NCI-H345 treated with DMSO at 0.1 percent for 48 hours (cell line): ENCODE data around the gene MDH1.
"Not testable (repeated sequence)": the region's sequence is repeated elsewhere in the genome, so short reads cannot be mapped to it uniquely, and the experiment has no call there.

ENCODE experiments used
- DNase-seq: peaks from one replicate; lab custom pipeline; 2025; ENCODE audit not compliant: unreplicated experiment; lab: John Stamatoyannopoulos, UW

MDH1 gene

DNA sequence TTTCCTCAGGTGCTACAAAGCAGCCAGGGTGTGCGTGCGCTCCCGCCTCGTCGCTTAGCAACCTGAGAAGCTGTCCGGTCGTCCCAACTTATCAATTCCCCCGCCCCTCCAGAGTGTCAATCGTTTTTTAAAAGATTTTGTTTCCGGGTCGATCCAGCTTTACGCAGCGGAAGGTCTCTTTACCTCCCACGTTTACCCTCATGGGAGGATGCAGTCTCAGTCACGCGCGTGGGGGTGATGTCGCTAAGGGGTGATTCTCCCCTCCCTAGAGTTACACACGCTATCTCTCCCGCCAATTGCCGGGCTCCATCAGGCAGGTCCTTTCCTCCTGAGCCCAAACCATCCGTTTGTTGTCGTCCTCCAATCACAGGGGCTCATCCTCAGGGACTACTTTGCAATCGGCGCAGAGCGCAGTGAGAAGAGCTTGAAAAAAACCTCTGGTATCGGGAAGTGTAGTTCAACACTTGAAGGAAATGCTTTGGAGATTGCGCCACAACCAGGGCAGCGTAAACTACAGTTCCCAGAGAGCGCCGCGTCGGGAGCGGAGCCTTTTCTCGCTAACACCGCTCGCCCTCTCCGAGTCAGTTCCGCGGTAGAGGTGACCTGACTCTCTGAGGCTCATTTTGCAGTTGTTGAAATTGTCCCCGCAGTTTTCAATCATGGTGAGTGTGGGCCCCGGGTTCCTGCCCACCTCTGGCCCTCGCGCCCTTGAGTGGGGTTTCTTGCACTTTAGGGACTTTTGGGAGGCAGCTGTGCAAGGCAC, at the start of gene MDH1, which contains the start of gene WDPCP:
Gene MDH1, plus strand, starts transcription at position 579 of the 763 bp plus-strand sequence. Its CDS starts 81 bp downstream, at position 660.
Gene WDPCP, minus strand, starts transcription at position 93 of the 763 bp plus-strand sequence. CDS start 206 bp downstream, outside the sequence.
- peak; percentile 99 for DNase-seq

- no peak for DNase-seq
These were observed 49.2 kb upstream of the MDH1 start for GRCh38 chr2:63539416-63540162.

DNA sequence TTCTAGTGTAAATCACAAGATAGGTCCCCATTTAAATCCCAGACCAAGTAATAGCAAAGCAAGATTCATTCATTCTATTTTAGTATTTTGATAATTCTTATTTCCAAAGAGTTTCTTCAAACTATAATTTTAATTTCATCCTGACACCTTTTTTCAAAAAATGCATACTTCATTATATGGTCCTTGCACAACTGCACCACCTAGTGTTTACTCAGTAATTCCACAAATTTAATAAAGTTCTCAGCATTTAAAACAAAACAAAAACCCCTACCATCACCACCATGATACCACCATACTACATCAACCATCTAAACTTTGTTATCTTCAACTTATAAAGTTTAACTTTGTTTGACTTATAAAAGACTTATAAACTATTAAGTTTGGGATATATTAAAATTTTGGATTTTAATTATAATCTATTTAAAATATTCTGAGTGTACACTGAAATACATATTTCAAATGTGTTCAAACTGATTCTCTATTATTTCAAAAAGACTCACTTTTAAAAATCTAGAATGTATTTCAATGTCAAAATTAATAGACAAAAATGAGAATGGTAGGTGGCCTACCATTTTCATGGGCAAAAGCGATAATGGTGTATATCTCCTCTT, 44.6 kb upstream of the MDH1 start:
- DNase-seq, result no peak

DNA sequence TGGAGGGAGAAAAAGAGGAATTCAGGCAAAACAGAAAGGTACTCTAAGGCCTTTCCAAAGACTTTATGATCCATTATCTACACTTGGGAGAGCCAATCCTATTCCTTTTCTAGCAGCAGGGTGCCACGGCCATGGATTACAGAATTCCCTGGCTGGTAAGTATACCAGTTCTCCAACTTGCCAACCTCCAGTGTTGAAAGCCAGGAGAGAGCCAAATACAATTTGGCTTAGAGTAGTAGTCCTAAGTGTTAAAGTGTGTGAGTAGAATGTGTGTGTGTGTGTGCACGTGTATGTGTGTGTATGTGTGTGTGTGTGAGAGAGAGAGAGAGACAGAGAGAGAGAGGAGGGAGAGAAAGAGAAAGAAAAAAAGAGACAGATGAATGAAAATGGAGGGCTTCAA, 43.7 kb upstream of the MDH1 start:
- DNase-seq, result no peak

DNA sequence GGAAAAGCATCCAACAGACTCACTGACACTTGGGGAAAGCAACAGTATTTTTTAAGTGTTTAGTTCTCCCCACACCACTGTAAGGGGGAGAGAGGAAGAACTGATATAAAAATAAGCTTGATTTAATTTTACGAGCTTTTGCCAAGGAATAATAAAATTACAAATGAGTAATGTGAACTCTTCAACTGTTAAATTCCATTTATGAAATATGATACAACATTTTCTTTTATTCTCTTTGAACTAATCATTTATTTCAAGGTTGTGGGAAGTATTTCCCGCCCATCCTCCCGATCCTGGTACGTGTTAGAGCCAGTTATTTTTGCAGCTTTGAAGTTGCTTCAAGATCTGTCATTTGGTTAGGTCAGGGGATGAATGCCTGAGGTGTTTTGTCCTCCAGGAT, 35.7 kb upstream of the MDH1 start:
- DNase-seq, result no peak

- DNase-seq, result no peak
These were observed 33.5 kb upstream of the MDH1 start for GRCh38 chr2:63555299-63555698.

- DNase-seq, result no peak
These were observed 32.8 kb upstream of the MDH1 start for GRCh38 chr2:63555931-63556330.

DNA sequence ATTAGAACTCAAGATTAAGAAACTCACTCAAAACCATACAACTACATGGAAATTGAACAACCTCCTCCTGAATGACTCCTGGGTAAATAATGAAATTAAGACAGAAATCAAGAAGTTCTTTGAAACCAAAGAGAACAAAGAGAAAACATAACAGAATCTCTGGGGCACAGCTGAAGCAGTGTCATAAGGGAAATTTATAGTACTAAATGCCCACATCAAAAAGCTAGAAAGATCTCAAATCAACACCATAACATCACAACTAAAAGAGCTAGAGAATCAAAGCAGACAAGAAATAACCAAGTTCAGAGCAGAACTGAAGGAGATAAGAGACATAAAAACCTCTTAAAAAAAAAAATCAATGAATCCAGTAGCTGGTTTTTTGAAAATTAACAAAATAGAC, 30.9 kb upstream of the MDH1 start:
- DNase-seq, result not testable (repeated sequence)

GRCh38 chr2:63558922-63559321, 29.8 kb upstream of the MDH1 start:
- not testable (repeated sequence) for DNase-seq

DNA sequence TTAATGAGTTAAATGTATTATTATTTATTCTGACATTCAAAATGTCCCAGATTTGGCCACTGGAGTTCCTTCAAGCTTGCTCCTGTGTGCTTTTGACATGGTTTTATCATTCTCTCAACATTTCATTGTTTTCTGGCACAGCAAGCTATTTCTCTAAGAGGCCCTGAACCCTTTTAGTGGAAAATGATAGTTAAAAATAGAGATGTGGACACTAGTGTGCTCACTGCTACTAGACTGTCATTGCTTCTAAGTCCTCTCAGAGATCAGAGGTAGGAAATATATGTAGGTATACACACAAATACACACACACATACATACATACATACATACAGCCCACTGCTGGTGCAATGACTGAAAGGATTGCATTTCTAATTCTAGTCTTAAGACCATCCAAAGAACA, 26.0 kb upstream of the MDH1 start:
- DNase-seq, result no peak

DNA sequence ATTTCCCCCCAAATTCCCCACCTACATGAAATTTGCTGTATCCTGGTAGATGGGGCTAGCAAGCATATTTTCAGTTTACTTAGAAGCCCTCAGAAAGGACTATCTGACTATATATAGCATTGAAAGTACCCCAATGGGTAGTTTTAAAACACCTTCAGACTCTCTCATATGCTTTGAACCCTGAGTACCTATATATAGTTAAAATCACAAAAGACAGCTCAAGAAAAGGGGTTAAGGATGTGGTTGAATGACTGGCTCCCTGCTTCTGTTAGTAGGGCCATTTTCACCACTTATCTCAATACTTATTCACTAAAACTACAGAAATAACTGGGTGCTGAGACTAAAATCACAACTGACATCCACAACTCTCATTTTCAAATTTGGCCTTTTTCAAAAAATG, 19.0 kb upstream of the MDH1 start:
- DNase-seq, result no peak

- no peak for DNase-seq
These were observed 17.5 kb upstream of the MDH1 start for GRCh38 chr2:63571291-63571690.

- no peak for DNase-seq
These were observed 16.8 kb upstream of the MDH1 start for GRCh38 chr2:63572001-63572400.

DNA sequence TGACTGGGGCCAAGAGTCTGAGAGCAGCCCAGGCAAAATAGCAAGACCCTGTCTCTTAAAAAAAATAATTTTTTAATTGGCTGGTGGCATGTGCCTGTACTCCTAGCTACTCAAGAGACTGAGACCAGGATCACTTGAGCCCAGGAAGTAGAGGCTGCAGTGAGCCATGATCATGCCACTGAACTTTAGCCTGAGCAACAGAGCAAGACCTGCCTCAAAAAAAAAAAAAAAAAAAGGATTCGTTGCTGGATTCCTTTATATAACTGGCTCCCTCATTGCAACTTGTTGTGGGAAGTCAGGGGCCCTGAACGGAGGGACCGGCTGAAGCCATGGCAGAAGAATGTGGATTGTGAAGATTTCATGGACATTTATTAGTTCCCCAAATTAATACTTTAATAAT, 15.7 kb upstream of the MDH1 start:
- not testable (repeated sequence) for DNase-seq

DNA sequence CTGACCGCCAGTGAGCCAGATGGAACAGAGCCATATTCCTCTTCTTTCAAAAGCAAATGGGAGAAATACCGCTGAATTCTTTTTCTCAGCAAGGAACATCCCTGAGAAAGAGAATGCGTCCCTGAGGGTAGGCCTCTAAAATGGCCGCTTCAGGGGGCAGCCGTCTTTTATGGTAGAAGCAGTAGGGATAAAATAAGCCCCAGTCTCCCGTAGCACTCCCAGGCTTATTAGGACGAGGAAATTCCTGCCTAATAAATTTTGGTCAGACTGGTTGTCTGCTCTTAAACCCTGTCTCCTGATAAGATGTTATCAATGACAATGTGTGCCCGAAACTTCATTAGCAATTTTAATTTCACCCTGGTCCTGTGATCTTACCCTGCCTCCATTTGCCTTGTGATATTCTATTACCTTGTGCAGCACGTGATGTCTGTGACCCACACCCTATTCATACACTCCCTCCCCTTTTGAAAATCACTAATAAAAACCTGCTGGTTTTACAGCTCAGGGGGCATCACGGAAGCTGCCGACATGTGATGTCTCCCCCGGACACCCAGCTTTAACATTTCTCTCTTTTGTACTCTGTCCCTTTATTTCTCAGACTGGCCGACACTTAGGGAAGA, 14.9 kb upstream of the MDH1 start:
- DNase-seq, result not testable (repeated sequence)

DNA sequence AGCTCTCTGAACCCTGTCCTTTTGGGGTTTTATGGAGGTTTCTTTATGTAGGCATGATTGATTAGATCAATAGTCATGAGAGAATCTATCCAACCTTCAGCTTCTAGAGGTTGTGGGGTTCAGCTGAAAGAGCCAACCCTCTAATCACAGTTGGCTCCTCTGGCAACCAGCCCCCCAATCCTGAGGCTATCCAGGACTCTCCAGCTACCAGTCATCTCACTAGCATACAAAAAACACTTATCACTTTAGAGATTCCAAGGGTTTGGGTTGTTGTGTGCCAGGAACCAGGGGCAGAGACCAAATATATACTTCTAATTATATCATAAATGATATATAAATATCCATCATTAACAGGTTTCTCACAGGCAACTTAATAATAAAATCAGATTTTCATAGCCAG, 12.2 kb upstream of the MDH1 start:
- DNase-seq, result no peak

DNA sequence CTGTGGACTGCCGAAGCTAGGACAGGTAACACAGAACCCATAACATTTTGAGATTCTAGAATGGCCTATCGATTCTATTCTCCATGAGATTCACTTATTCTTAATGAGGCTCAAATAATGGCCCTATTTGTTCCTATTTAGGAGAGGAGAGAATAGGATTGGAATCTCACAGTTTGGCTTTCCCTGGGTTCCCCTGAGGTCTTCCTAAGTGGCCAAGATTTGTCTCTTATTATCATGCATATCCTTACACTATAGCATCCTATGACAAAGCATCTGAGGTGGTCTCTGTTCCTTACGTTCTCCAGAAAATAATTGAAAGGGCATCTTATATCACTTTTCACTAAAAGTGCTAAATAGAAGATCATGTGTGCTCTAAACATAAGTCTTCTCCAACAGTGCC, 10.0 kb upstream of the MDH1 start:
- no peak for DNase-seq

GRCh38 chr2:63580651-63581297, 8.0 kb upstream of the MDH1 start:
- DNase-seq, result no peak

- DNase-seq, result no peak
These were observed 7.3 kb upstream of the MDH1 start for GRCh38 chr2:63581298-63581961.

DNA sequence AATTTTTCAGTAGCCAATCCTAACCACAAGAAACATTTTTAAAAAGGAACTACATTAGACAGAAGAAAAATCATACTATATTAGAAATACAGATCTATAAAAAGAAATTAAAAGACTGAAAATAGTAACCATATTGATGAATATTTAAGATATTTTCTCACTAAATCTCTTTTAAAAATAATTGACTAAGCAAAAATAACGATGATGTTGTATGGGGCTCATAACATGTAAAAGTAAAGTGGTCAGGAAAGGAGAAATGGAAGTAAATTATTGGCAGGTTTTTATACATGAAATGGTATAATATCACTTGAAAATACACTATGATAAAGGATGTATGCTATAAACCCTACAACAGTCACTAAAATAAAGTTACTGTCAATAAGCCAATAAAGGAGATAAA, 5.9 kb upstream of the MDH1 start:
- no peak for DNase-seq
